ENCODE measurements around the gene HECTD4. TPM values are rescaled to one million over a fixed set of nuclear protein-coding genes. Genes with fewer than 3 reads are reported as not detected.

The HECTD4 gene
- total RNA-seq, 2 donors from 2014 or later, result 50.6 to 73.4 TPM

- no peak overlapping the region for H3K27ac ChIP-seq
- 88% methylated on average over 7 of the region's 7 CpGs for WGBS
- intact Hi-C loops (cut with DNase I), result no loop called here
- H3K36me3 ChIP-seq, result no peaks in the 10 kb centered on the region
- no peak overlapping the region for H3K4me3 ChIP-seq
- TF ChIP-seq CTCF (IDR thresholded peaks at IDR 0.05), result no peak
- no peak for TF ChIP-seq POLR2AphosphoS5 (IDR thresholded peaks at IDR 0.05)
- DNase-seq (ENCODE audit: low spot score), result no peak
- H3K27me3 ChIP-seq (replicated peaks; ENCODE audit: insufficient read depth), result no peaks in the 10 kb centered on the region
- H3K4me1 ChIP-seq (replicated peaks), result no peaks in the 10 kb centered on the region
- no peaks in the 10 kb centered on the region for H3K9me3 ChIP-seq
Measured at GRCh38 chr12:112327209-112327938, 54.9 kb downstream of the HECTD4 start.

- no peaks in the 10 kb centered on the region for H3K36me3 ChIP-seq
- DNase-seq (ENCODE audit: low spot score), result no peak
- H3K9me3 ChIP-seq, result no peaks in the 10 kb centered on the region
- no peak overlapping the region for H3K4me3 ChIP-seq
- 81% methylated on average over 7 of the region's 7 CpGs for WGBS
- TF ChIP-seq POLR2AphosphoS5 (IDR thresholded peaks at IDR 0.05), result no peak
- no peaks in the 10 kb centered on the region for H3K27me3 ChIP-seq (replicated peaks; ENCODE audit: insufficient read depth)
- H3K4me1 ChIP-seq (replicated peaks), result no peaks in the 10 kb centered on the region
- H3K27ac ChIP-seq, result no peak overlapping the region
- intact Hi-C loops (cut with DNase I), result no loop called here
Measured at GRCh38 chr12:112325622-112326207, 56.5 kb downstream of the HECTD4 start.

GRCh38 chr12:112325157-112325556, 57.1 kb downstream of the HECTD4 start:
- H3K4me3 ChIP-seq, result no peak overlapping the region
- H3K36me3 ChIP-seq, result no peaks in the 10 kb centered on the region
- TF ChIP-seq POLR2A (IDR thresholded peaks at IDR 0.05), result no peak
- TF ChIP-seq POLR2AphosphoS5 (IDR thresholded peaks at IDR 0.05), result no peak
- TF ChIP-seq CTCF (IDR thresholded peaks at IDR 0.05), result no peak
- H3K27ac ChIP-seq, result no peak overlapping the region
- H3K9me3 ChIP-seq, result no peaks in the 10 kb centered on the region
- 88% methylated on average over 1 of the region's 1 CpG for WGBS
- H3K27me3 ChIP-seq (replicated peaks; ENCODE audit: insufficient read depth), result no peaks in the 10 kb centered on the region
- DNase-seq (ENCODE audit: low spot score), result no peak
- intact Hi-C loops (cut with DNase I), result no loop called here
- H3K4me1 ChIP-seq (replicated peaks), result no peaks in the 10 kb centered on the region

- no peaks in the 10 kb centered on the region for H3K4me1 ChIP-seq (replicated peaks)
- H3K27ac ChIP-seq, result no peak overlapping the region
- DNase-seq (ENCODE audit: low spot score), result peak; percentile 17
- intact Hi-C loops (cut with DNase I), result no loop called here
- H3K9me3 ChIP-seq, result no peaks in the 10 kb centered on the region
- TF ChIP-seq CTCF (IDR thresholded peaks at IDR 0.05) (no peak), POLR2A (IDR thresholded peaks at IDR 0.05) (no peak), POLR2AphosphoS5 (IDR thresholded peaks at IDR 0.05) (no peak)
- 38% methylated on average over 4 of the region's 4 CpGs for WGBS
- no peaks in the 10 kb centered on the region for H3K27me3 ChIP-seq (replicated peaks; ENCODE audit: insufficient read depth)
- no peak overlapping the region for H3K4me3 ChIP-seq
- no peaks in the 10 kb centered on the region for H3K36me3 ChIP-seq
Measured at GRCh38 chr12:112322882-112323547, 59.2 kb downstream of the HECTD4 start.

GRCh38 chr12:112322441-112322840, 59.8 kb downstream of the HECTD4 start:
- Histone ChIP-seq H3K4me3 (no peak overlapping the region), H3K27me3 (replicated peaks; ENCODE audit: insufficient read depth) (no peaks in the 10 kb centered on the region), H3K27ac (no peak overlapping the region), H3K4me1 (replicated peaks) (no peaks in the 10 kb centered on the region), H3K9me3 (no peaks in the 10 kb centered on the region), H3K36me3 (no peaks in the 10 kb centered on the region)
- TF ChIP-seq POLR2AphosphoS5 (IDR thresholded peaks at IDR 0.05) (no peak), POLR2A (IDR thresholded peaks at IDR 0.05) (no peak), CTCF (IDR thresholded peaks at IDR 0.05) (no peak)
- DNase-seq (ENCODE audit: low spot score), result no peak
- 32% methylated on average over 2 of the region's 2 CpGs for WGBS
- intact Hi-C loops (cut with DNase I), result no loop called here
